Measurements from ENCODE around the gene PGAP6.

The PGAP6 gene

DNA sequence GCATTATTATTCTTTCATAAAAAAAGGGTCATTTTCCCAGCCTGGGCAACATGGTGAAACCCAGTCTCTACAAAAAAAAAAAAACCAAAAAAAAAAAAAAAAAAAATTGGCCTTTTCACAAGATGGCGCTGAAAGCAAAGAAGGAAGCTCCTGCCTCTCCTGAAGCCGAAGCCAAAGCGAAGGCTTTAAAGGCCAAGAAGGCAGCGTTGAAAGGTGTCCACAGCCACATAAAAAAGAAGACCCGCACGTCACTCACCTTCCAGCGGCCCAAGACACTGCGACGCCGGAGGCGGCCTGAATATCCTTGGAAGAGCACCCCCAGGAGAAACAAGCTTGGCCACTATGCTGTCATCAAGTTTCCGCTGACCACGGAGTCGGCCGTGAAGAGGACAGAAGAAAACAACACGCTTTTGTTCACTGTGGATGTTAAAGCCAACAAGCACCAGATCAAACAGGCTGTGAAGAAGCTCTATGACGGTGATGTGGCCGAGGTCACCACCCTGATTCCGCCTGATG is 4.9 kb upstream of the PGAP6 start:
- TF ChIP-seq, protein P1, sequence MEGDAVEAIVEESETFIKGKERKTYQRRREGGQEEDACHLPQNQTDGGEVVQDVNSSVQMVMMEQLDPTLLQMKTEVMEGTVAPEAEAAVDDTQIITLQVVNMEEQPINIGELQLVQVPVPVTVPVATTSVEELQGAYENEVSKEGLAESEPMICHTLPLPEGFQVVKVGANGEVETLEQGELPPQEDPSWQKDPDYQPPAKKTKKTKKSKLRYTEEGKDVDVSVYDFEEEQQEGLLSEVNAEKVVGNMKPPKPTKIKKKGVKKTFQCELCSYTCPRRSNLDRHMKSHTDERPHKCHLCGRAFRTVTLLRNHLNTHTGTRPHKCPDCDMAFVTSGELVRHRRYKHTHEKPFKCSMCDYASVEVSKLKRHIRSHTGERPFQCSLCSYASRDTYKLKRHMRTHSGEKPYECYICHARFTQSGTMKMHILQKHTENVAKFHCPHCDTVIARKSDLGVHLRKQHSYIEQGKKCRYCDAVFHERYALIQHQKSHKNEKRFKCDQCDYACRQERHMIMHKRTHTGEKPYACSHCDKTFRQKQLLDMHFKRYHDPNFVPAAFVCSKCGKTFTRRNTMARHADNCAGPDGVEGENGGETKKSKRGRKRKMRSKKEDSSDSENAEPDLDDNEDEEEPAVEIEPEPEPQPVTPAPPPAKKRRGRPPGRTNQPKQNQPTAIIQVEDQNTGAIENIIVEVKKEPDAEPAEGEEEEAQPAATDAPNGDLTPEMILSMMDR (IDR thresholded peaks at IDR 0.05; ENCODE audit: control insufficient read depth, insufficient read depth, low read depth, low read length, missing control alignments): no peak
- H3K4me3 ChIP-seq (ENCODE audit: control insufficient read depth, low read depth, low read length): no peak overlapping the region
- no peak for DNase-seq (ENCODE audit: low read depth)

DNA sequence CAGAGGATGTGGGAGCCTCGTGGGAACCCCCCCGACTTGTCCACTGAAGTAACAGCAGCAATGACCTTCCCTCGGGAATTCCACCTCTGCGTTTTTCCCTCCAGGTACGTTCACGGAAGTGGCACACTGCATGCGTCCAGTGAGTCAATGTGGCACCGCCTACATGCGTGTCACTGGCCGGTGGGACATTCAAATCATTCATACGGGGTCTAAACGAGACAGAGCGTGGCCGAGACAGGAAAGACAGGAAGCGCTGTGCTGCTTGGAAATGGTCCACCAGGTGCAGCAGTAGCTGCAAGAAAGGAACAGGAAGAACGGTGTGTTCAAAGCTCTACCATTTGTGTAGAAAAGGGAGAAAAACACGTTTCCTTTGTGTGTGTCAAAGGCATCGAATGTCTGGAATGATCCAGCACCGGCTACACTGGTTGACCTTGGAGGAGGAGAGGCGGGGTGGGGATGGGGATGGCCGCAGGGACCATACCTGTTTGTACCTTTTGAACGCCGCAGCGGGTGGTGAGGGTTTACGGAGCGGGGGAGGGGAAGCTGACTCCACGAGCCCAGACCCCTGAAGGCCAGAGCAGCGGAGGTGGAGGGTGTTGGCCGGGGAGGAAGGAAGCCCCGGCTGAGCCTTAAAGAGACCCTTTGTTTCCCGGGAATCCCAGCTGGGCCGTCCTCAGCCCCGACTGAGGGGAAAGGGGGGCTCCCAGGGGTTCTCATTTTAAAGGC is 1.7 kb upstream of the PGAP6 start:
- no peak for DNase-seq (ENCODE audit: low read depth)
- H3K4me3 ChIP-seq (ENCODE audit: control insufficient read depth, low read depth, low read length): no peak overlapping the region
- TF ChIP-seq, protein P1 (IDR thresholded peaks at IDR 0.05; ENCODE audit: control insufficient read depth, insufficient read depth, low read depth, low read length, missing control alignments): no peak

DNA sequence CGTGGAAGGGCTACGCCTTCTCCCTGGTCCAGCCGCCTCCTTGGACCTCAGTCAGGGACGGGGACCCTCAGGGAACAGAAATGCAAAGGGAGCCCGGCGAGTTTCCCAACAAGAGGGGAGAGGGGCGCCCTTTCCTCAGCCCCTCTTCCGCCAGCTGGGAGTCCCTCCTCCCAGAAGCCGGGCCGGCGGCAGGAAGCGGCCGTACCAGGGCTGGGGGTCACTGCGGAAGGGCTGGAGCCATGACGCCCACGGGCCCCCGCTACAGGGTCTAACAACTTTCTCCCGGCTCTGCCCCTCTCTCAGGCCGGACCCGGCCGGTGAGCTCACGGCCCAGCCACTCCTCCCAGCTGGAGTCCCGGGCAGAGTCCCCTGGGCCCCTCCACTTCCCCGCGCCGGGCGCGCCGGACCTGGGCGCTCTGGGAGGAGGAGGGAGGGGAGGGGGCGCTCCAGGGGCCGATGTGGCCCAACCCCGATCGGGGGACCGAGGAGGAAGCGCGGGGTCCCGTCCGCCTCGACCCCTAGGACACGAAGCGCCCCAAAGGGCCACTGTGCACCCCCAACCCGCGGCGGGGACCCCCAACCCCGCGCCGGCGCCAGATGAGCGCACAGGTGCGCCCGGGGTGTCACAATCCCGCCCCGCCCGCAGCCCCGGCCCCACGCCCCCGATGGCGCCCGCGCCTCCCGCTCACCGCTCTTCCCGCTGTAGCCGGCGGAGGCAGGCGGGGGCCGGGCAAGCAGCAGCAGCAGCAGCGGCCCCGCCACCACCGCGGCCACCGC is 578 bp downstream of the PGAP6 start:
- peak overlapping the region; percentile 90 for H3K4me3 ChIP-seq (ENCODE audit: control insufficient read depth, low read depth, low read length)
- DNase-seq (ENCODE audit: low read depth): no peak
- TF ChIP-seq, protein P1 (IDR thresholded peaks at IDR 0.05; ENCODE audit: control insufficient read depth, insufficient read depth, low read depth, low read length, missing control alignments): no peak

DNA sequence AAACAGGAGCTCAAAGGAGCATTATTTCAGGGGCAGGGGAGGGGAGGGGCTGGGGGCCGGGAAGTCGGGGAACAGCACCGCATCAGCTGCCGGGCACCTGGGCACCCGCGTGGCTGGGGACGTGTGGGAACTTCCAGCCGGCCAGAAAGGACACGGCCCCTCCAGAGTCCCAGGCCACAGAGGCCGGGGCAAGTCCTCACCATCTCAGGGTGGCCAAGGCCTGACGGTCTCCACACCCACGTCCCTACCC is 1.1 kb downstream of the PGAP6 start:
- peak overlapping the region; percentile 90 for H3K4me3 ChIP-seq (ENCODE audit: control insufficient read depth, low read depth, low read length)
- TF ChIP-seq, protein P1 (IDR thresholded peaks at IDR 0.05; ENCODE audit: control insufficient read depth, insufficient read depth, low read depth, low read length, missing control alignments): no peak
- no peak for DNase-seq (ENCODE audit: low read depth)

DNA sequence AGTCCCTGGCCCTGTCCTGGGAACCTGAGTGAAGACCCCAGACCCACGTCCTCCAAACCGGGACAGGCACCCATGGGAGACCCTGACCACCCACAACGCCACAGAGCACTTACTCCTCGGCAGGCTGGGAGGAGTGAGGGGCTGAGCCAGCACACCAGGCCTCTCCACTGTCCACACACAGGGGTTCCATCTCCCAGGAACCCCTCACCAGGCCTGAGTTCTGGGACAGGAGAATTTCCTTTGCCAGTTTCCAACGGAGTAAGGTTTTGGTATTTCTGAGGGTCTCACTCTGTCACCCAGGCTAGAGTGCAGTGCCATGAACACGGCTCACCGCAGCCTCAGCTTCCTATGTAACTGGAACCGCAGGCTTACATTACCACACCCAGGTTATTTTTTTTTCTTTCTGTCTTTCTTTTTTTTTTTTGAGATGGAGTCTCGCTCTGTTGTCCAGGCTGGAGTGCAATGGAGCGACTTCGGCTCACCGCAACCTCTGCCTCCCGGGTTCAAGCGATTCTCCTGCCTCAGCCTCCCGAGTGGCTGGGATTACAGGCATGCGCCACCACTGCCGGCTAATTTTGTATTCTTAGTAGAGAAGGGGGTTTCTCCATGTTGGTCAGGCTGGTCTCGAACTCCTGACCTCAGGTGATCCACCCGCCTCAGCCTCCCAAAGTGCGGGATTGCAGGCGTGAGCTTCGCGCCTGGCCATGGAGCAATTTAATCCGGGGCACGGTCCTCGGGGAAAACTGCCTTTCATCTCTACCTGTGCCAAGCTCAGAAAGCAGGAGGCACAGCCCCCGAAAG is 1.6 kb downstream of the PGAP6 start:
- no peak for DNase-seq (ENCODE audit: low read depth)
- H3K4me3 ChIP-seq (ENCODE audit: control insufficient read depth, low read depth, low read length): peak overlapping the region; percentile 90
- TF ChIP-seq, protein P1 (IDR thresholded peaks at IDR 0.05; ENCODE audit: control insufficient read depth, insufficient read depth, low read depth, low read length, missing control alignments): no peak

DNA sequence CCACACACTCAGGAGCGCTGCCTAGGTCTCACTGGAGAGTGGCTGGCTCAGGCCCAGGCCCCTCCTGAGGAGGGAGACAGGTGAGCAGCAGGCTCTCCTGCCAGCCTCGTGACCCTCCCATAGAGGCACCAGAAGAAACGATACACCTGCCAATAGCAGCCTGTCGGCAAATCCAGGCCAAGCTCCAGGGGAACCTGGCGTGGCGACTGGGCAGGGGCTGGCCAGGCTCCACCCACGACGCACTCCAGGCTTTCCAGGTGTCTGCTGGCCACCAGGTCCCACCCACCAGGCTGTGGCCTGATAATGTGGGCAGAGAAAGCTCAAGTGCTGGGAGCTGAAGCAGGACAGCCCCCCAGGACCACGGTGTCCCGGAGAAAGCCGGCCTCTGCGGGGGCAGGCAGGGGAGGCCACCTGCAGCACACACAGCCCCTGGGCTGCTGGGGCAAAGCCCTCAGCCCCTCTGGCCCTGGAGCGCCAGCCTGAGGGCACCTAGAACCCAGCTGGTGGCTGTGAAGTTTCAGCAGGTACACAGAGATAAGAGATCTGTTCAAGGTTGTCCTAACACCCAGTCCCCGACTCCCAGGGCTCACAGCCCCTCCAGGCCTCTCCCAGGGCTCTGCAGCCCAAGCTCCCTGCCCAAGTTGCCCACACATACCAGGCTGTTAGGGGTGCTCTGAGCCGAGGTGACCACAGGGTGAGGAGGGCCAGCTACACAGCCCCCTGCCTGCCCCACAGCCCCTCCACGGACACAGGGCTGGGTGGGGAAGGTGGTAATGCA is 2.4 kb downstream of the PGAP6 start:
- H3K4me3 ChIP-seq (ENCODE audit: control insufficient read depth, low read depth, low read length): no peak overlapping the region
- TF ChIP-seq, protein P1 (IDR thresholded peaks at IDR 0.05; ENCODE audit: control insufficient read depth, insufficient read depth, low read depth, low read length, missing control alignments): no peak
- no peak for DNase-seq (ENCODE audit: low read depth)
